A673 (cell line): ENCODE results near the gene WWTR1. TPM values are rescaled to one million over a fixed set of nuclear protein-coding genes. Genes with fewer than 3 reads are reported as not detected.

Experiments
- BruUV-seq: library from RNA; stranded (reverse); fragments of 400-500 nt; replicated peaks from 2 replicates; lab custom pipeline; 2021; lab: Mats Ljungman, UMichigan
- CTCF ChIA-PET: fragments of 300-600 bp; sonication (Branson Sonifier 250); formaldehyde crosslinking; loops from one replicate; lab custom pipeline; 2022; ENCODE audit warnings: antibody characterized with exemption; lab: Charles Lee
- POLR2A ChIA-PET: fragments of 300-600 bp; sonication (Branson Sonifier 250); formaldehyde crosslinking; loops from one replicate; lab custom pipeline; 2022; ENCODE audit warnings: antibody characterized with exemption; ENCODE audit not compliant: low non-redundant PET; lab: Charles Lee
- DNase-seq: peaks from one replicate; pipeline ENCODE4 v3.0.0-alpha.2; 2015; ENCODE audit warnings: low spot score
- H3K27ac ChIP-seq: fragments of 200-600 bp; sonication (generic); 2 replicates; pipeline ENCODE4 v1.5.1; 2016; ENCODE audit warnings: mixed run types, low read depth, mild to moderate bottlenecking, mixed read lengths, antibody characterized with exemption, low read length; ENCODE audit not compliant: poor library complexity, severe bottlenecking
- H3K27me3 ChIP-seq: fragments of 200-600 bp; sonication (generic); replicated peaks from 2 replicates; pipeline ENCODE4 v1.6.1; 2017; ENCODE audit warnings: mixed run types, low read depth, mild to moderate bottlenecking, mixed read lengths, antibody characterized with exemption, low read length; ENCODE audit not compliant: insufficient read depth, poor library complexity
- H3K36me3 ChIP-seq: fragments of 200-600 bp; sonication (generic); 2 replicates; pipeline ENCODE4 v1.6.1; 2016; ENCODE audit warnings: mixed run types, mild to moderate bottlenecking, mixed read lengths, antibody characterized with exemption, low read length; ENCODE audit not compliant: insufficient read depth, poor library complexity, severe bottlenecking
- H3K4me1 ChIP-seq: fragments of 200-600 bp; sonication (generic); 2 replicates; pipeline ENCODE4 v1.6.1; 2017; ENCODE audit warnings: mixed run types, mild to moderate bottlenecking, mixed read lengths, antibody characterized with exemption, low read length; ENCODE audit not compliant: insufficient read depth, poor library complexity, severe bottlenecking
- H3K4me3 ChIP-seq: fragments of 200-600 bp; sonication (generic); 2 replicates; pipeline ENCODE4 v1.5.1; 2016; ENCODE audit warnings: low read depth, mixed run types, mild to moderate bottlenecking, mixed read lengths, low read length; ENCODE audit not compliant: poor library complexity, severe bottlenecking
- H3K9me3 ChIP-seq: fragments of 200-600 bp; sonication (generic); 2 replicates; pipeline ENCODE4 v1.6.1; 2016; ENCODE audit warnings: mixed run types, low read depth, mild to moderate bottlenecking, mixed read lengths, antibody characterized with exemption, low read length; ENCODE audit not compliant: poor library complexity, severe bottlenecking
- CTCF ChIP-seq: fragments of 300-800, 200-600 bp; sonication (generic); conservative IDR thresholded peaks from 2 replicates; pipeline ENCODE4 v1.5.1; 2017; ENCODE audit warnings: low read depth, mild to moderate bottlenecking, antibody characterized with exemption, low read length, moderate library complexity, mixed read lengths
- EZH2 ChIP-seq: fragments of 200-600 bp; sonication (generic); IDR thresholded peaks from 2 replicates; pipeline ENCODE4 v1.6.1; 2017; ENCODE audit warnings: borderline replicate concordance, low read depth, mild to moderate bottlenecking, mixed read lengths, antibody characterized with exemption, low read length; ENCODE audit not compliant: poor library complexity, severe bottlenecking
- intact Hi-C: fragments of 100-400 bp; cut with micrococcal nuclease; formaldehyde crosslinking; loops from one replicate; pipeline ENCODE4 v1.10.0; 2022; ENCODE audit not compliant: unreplicated experiment
- total RNA-seq: library from RNA; stranded (reverse); gene quantifications from 2 replicates; pipeline ENCODE4 v1.2.3, GENCODE V29; 2021

WWTR1 gene
- total RNA-seq, 1 experiment from 2014 or later, result 76.8 TPM

- no peaks in the 10 kb centered on the region for H3K27me3 ChIP-seq
- intact Hi-C loops, result no loop called here
- TF ChIP-seq CTCF (no peak), EZH2 (no peak)
- CTCF ChIA-PET, result no interaction called here
- peaks cover 43% of the 10 kb centered on the region for H3K4me1 ChIP-seq
- H3K9me3 ChIP-seq, result no peaks in the 10 kb centered on the region
- no peak for DNase-seq
- H3K36me3 ChIP-seq, result no peaks in the 10 kb centered on the region
- no TSS peak for BruUV-seq
- H3K4me3 ChIP-seq, result no peak overlapping the region
- POLR2A ChIA-PET, result no interaction called here
- H3K27ac ChIP-seq, result no peak overlapping the region
Observed at GRCh38 chr3:149612456-149612855, 45.4 kb downstream of the WWTR1 start.

DNA sequence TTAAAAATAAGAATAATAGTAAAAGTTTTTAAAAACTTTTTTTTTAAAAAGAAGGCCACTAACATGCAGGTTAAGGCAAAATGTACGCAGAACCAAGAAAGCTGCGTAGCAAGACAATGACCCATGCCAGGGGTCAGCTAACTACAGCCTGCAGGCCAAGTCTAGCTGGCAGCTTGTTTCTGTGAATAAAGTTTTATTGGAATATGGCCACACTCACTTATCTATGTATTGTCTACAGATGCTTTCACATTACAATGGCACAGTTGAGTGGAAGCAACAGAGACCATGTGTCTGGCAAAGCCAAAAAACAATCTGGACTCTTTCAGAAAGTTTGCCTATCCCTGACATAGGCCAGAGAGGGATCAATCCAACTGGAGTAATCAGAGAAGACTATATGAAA is 46.7 kb downstream of the WWTR1 start:
- Histone ChIP-seq H3K36me3 (no peaks in the 10 kb centered on the region), H3K4me3 (no peak overlapping the region), H3K27me3 (no peaks in the 10 kb centered on the region), H3K9me3 (no peaks in the 10 kb centered on the region), H3K4me1 (peaks cover 42% of the 10 kb centered on the region), H3K27ac (no peak overlapping the region)
- intact Hi-C loops, result no loop called here
- BruUV-seq, result no TSS peak
- TF ChIP-seq CTCF, result no peak
- TF ChIP-seq EZH2, result no peak
- CTCF ChIA-PET, result no interaction called here
- POLR2A ChIA-PET, result no interaction called here
- no peak for DNase-seq

DNA sequence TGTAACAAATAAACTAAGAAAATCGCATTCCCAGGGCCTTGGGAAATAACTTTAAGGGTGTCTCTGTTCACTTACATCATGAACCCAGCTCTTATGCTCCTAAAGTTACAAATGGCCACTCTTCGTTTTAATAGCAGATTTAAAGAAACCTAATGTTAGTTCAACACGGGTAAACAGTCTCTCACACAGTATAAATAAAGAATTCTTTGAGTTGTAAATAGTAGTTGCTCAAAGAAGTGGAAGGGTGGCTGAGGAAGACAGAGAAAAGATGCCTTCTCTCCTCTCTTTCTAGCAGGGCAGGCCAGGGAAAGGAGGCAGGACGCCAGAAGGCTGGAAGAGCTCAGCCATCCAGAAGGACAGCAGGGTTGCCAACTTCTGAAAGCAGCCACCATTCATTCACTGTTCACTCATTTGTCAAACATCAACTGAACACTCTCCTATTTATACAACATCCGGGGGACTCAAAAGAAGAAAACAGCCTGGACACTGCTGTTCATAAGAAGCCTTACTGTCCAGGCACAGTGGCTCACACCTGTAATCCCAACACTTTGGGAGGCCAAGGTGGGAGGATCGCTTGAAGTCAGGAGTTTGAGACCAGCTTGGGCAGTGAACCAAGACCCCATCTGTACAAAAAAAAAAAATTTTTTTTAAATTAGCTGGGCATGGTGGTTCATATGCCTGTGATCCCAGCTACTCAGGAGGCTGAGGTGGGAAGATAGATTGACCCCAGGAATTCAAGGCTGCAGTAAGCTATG is 47.3 kb downstream of the WWTR1 start:
- Histone ChIP-seq H3K4me3 (no peak overlapping the region), H3K27me3 (no peaks in the 10 kb centered on the region), H3K4me1 (peaks cover 39% of the 10 kb centered on the region), H3K9me3 (no peaks in the 10 kb centered on the region), H3K36me3 (no peaks in the 10 kb centered on the region), H3K27ac (no peak overlapping the region)
- TF ChIP-seq CTCF (no peak), EZH2 (no peak)
- BruUV-seq, result no TSS peak
- POLR2A ChIA-PET, result no interaction called here
- intact Hi-C loops, result no loop called here
- CTCF ChIA-PET, result no interaction called here
- DNase-seq, result no peak
